HCT116 (cell line): Measurements from ENCODE around the gene EVA1A. TPM values are rescaled to one million over a fixed set of nuclear protein-coding genes. Genes with fewer than 3 reads are reported as not detected.

Source experiments
- ATAC-seq: fragments of 200-7000 bp; cut with Tn5 transposase; 2 replicates; pipeline ENCODE4 v1.9.1; 2020; ENCODE audit warnings: mild to moderate bottlenecking, moderate library complexity
- BruUV-seq: library from RNA; stranded (reverse); fragments of 400-500 nt; replicated peaks from 2 replicates; lab custom pipeline; 2021; lab: Mats Ljungman, UMichigan
- CTCF ChIA-PET: fragments of 300-600 bp; sonication (Branson Sonifier 250); formaldehyde crosslinking; loops from one replicate; lab custom pipeline; 2021; ENCODE audit warnings: antibody characterized with exemption; lab: Charles Lee
- POLR2A ChIA-PET: fragments of 300-600, 350-600 bp; sonication (Branson Sonifier 250); formaldehyde crosslinking; loops from one replicate; lab custom pipeline; 2021; ENCODE audit warnings: antibody characterized with exemption; lab: Charles Lee
- RAD21 ChIA-PET, 2 experiments: fragments of 300-600 bp; sonication (Branson Sonifier 250); formaldehyde crosslinking; loops; one replicate each; lab custom pipeline; 2023; ENCODE audit warnings: low total read pairs in 2 of 2; ENCODE audit not compliant: uncharacterized antibody in 2 of 2, unreplicated experiment in 2 of 2, low non-redundant PET in 1 of 2; lab: Charles Lee
- DNase-seq: peaks from one replicate; pipeline ENCODE4 v3.0.0-alpha.2; 2010; ENCODE audit warnings: low read depth, low spot score
- H2AFZ ChIP-seq: fragments of 200-600 bp; shearing (Covaris generic), sonication (generic); 2 replicates; pipeline ENCODE4 v1.6.1; 2017; ENCODE audit warnings: low read depth, mixed run types, mixed read lengths, antibody characterized with exemption, low read length; ENCODE audit not compliant: poor library complexity, severe bottlenecking
- H3K27ac ChIP-seq: 2 replicates; pipeline ENCODE4 v1.5.1; 2012; ENCODE audit warnings: low read depth, low read length
- H3K27me3 ChIP-seq: fragments of 200-600 bp; sonication (generic); 2 replicates; pipeline ENCODE4 v1.6.1; 2016; ENCODE audit warnings: mixed run types, low read length, mixed read lengths; ENCODE audit not compliant: insufficient read depth
- H3K36me3 ChIP-seq, 2 experiments: fragments of 200-500 bp in 1 of 2; fragments of 200-600 bp in 1 of 2; sonication (Bioruptor generic) in 1 of 2; sonication (generic) in 1 of 2; 2 replicates each; pipeline versions ENCODE4 v1.5.1 to v1.6.1; 2014 to 2016; ENCODE audit warnings: low read length in 2 of 2, inconsistent platforms in 1 of 2, mixed read lengths in 1 of 2, mixed run types in 1 of 2; ENCODE audit not compliant: insufficient read depth in 2 of 2, control insufficient read depth in 1 of 2
- H3K4me1 ChIP-seq, 2 experiments: fragments of 200-600 bp in 1 of 2; sonication (generic) in 1 of 2; 2 replicates each; pipeline versions ENCODE4 v1.5.1 to v1.6.1; 2012 to 2017; ENCODE audit warnings: low read length in 2 of 2, inconsistent platforms in 1 of 2, mild to moderate bottlenecking in 1 of 2, mixed read lengths in 1 of 2, mixed run types in 1 of 2, moderate library complexity in 1 of 2; ENCODE audit not compliant: insufficient read depth in 2 of 2, control insufficient read depth in 1 of 2
- H3K4me2 ChIP-seq: fragments of 200-600 bp; sonication (generic); 2 replicates; pipeline ENCODE4 v1.6.1; 2017; ENCODE audit warnings: mixed run types, low read length, mixed read lengths
- H3K4me3 ChIP-seq, 2 experiments: fragments of 200-600 bp in 1 of 2; sonication (generic) in 1 of 2; replicated peaks in 1 of 2; 2 replicates each; pipeline ENCODE4 v1.5.1; 2011 to 2016; ENCODE audit warnings: low read length in 2 of 2, control low read depth in 1 of 2, low read depth in 1 of 2, mild to moderate bottlenecking in 1 of 2, mixed read lengths in 1 of 2, mixed run types in 1 of 2
- H3K79me2 ChIP-seq: fragments of 200-600 bp; sonication (generic); 2 replicates; pipeline ENCODE4 v1.6.1; 2017; ENCODE audit warnings: mild to moderate bottlenecking, mixed run types, low read length, moderate library complexity, mixed read lengths; ENCODE audit not compliant: insufficient read depth
- H3K9ac ChIP-seq: fragments of 200-600 bp; sonication (generic); 2 replicates; pipeline ENCODE4 v1.6.1; 2016; ENCODE audit warnings: low read length, mixed read lengths
- H3K9me2 ChIP-seq: fragments of 200-600 bp; sonication (generic), shearing (Covaris generic); 2 replicates; pipeline ENCODE4 v1.6.1; 2017; ENCODE audit warnings: mixed run types, mild to moderate bottlenecking, moderate library complexity; ENCODE audit not compliant: insufficient read depth
- H3K9me3 ChIP-seq, 2 experiments: fragments of 200-500 bp in 1 of 2; fragments of 200-600 bp in 1 of 2; sonication (Bioruptor generic) in 1 of 2; sonication (generic) in 1 of 2; 2 replicates each; pipeline ENCODE4 v1.6.1; 2014 to 2017; ENCODE audit warnings: low read length in 2 of 2, mixed read lengths in 2 of 2, inconsistent platforms in 1 of 2, low read depth in 1 of 2, mild to moderate bottlenecking in 1 of 2, mixed run types in 1 of 2, moderate library complexity in 1 of 2; ENCODE audit not compliant: control insufficient read depth in 1 of 2, insufficient read depth in 1 of 2
- H4K20me1 ChIP-seq: fragments of 200-600 bp; sonication (generic), shearing (Covaris generic); 2 replicates; pipeline ENCODE4 v1.6.1; 2017; ENCODE audit warnings: mixed run types, mild to moderate bottlenecking, moderate library complexity; ENCODE audit not compliant: insufficient read depth
- CBX3 ChIP-seq: IDR thresholded peaks from 2 replicates; pipeline ENCODE4 v1.6.1; 2012; ENCODE audit warnings: low read depth
- EGR1 ChIP-seq: IDR thresholded peaks from 2 replicates; pipeline ENCODE4 v1.6.1; 2012; ENCODE audit warnings: low read depth
- ELF1 ChIP-seq: IDR thresholded peaks from 2 replicates; pipeline ENCODE4 v1.6.1; 2012; ENCODE audit warnings: low read depth, borderline replicate concordance
- EZH2 ChIP-seq: fragments of 200-600 bp; sonication (generic); IDR thresholded peaks from 2 replicates; pipeline ENCODE4 v1.6.1; 2017; ENCODE audit warnings: antibody characterized with exemption, mixed run types
- EZH2phosphoT487 ChIP-seq: fragments of 200-600 bp; IDR thresholded peaks from 2 replicates; pipeline ENCODE4 v1.6.1; 2018; ENCODE audit warnings: antibody characterized with exemption, borderline replicate concordance
- FOSL1 ChIP-seq: IDR thresholded peaks from 2 replicates; pipeline ENCODE4 v1.6.1; 2012; ENCODE audit warnings: low read depth
- JUND ChIP-seq: IDR thresholded peaks from 2 replicates; pipeline ENCODE4 v1.6.1; 2012
- POLR2A ChIP-seq: IDR thresholded peaks from 2 replicates; pipeline ENCODE4 v1.7.0; 2011; ENCODE audit warnings: borderline replicate concordance; ENCODE audit not compliant: insufficient read depth, insufficient read length; ENCODE audit errors: extremely low read depth
- POLR2AphosphoS5 ChIP-seq: IDR thresholded peaks from 2 replicates; pipeline ENCODE4 v1.6.1; 2011; ENCODE audit warnings: mild to moderate bottlenecking, low read depth, low read length, moderate library complexity
- RAD21 ChIP-seq: IDR thresholded peaks from 2 replicates; pipeline ENCODE4 v1.6.1; 2012; ENCODE audit warnings: low read depth, mild to moderate bottlenecking
- SIN3A ChIP-seq: IDR thresholded peaks from 2 replicates; pipeline ENCODE4 v1.6.1; 2012; ENCODE audit warnings: low read depth
- SRF ChIP-seq: IDR thresholded peaks from 2 replicates; pipeline ENCODE4 v1.6.1; 2012; ENCODE audit warnings: low read depth
- TCF7L2 ChIP-seq: IDR thresholded peaks from 2 replicates; pipeline ENCODE4 v1.7.0; 2011; ENCODE audit warnings: borderline replicate concordance, inconsistent platforms; ENCODE audit not compliant: insufficient read depth, insufficient read length; ENCODE audit errors: extremely low read depth
- YY1 ChIP-seq: IDR thresholded peaks from 2 replicates; pipeline ENCODE4 v1.6.1; 2011; ENCODE audit warnings: low read length, low read depth, moderate library complexity, mild to moderate bottlenecking; ENCODE audit not compliant: insufficient replicate concordance; ENCODE audit errors: extremely low read depth
- ZNF274 ChIP-seq: fragments of 200-500 bp; sonication (Bioruptor generic); IDR thresholded peaks from 2 replicates; pipeline ENCODE4 v1.6.1; 2014; ENCODE audit warnings: mild to moderate bottlenecking, low read depth, low read length, inconsistent platforms
- intact Hi-C: fragments of 100-400 bp; cut with micrococcal nuclease; formaldehyde crosslinking; loops from 2 replicates; pipeline ENCODE4 v1.10.0; 2022
- total RNA-seq: library from RNA; stranded (reverse); gene quantifications from one replicate; pipeline ENCODE4 v1.2.1, GENCODE V29; 2021; ENCODE audit not compliant: unreplicated experiment
- TF ChIP-seq, protein P1 (sequence below), 3 experiments: fragments of 200-600 bp in 1 of 3; sonication (generic) in 1 of 3; IDR thresholded peaks in 2 of 3; conservative IDR thresholded peaks in 1 of 3; 2 replicates each; pipeline ENCODE4 v1.5.1; 2012 to 2017; ENCODE audit warnings: low read depth in 2 of 3, low read length in 2 of 3, antibody characterized with exemption in 1 of 3, borderline replicate concordance in 1 of 3, control low read depth in 1 of 3, mild to moderate bottlenecking in 1 of 3, mixed read lengths in 1 of 3, mixed run types in 1 of 3, moderate library complexity in 1 of 3; ENCODE audit not compliant: insufficient read depth in 1 of 3
- TF ChIP-seq, protein P2 (sequence below): IDR thresholded peaks from 2 replicates; pipeline ENCODE4 v1.6.1; 2012
- TF ChIP-seq, protein P3 (sequence below): IDR thresholded peaks from 2 replicates; pipeline ENCODE4 v1.6.1; 2011; ENCODE audit warnings: mild to moderate bottlenecking, low read length, moderate library complexity; ENCODE audit not compliant: insufficient replicate concordance; ENCODE audit errors: extremely low read depth

The EVA1A gene
- total RNA-seq, 1 experiment from 2014 or later, result 2.8 TPM

DNA sequence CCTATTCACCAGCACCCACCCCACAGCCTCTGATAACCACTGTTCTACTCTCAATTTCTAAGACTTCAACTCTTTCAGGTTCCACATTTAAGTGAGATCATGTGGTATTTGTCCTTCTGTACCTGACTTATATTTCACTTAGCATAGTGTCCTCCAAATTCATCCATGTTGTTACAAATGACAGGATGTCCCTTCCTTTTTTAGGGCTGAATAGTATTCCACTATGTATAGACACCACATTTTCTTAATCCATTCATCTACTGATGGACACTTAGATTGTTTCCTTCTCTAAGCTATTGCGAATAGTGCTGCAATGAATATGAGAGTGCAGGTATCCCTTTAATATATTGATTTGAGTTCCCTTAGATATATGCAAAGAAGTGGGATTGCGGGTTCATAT, 100.1 kb downstream of the EVA1A start:
- DNase-seq (no peak), ATAC-seq (no peak)
- TF ChIP-seq EZH2phosphoT487 (no peak), ELF1 (no peak), FOSL1 (no peak), CBX3 (no peak), TCF7L2 (no peak), RAD21 (no peak), EZH2 (no peak), JUND (no peak), SRF (no peak), YY1 (no peak), POLR2A (no peak), EGR1 (no peak), SIN3A (no peak), POLR2AphosphoS5 (no peak), ZNF274 (no peak)
- TF ChIP-seq, protein P1, sequence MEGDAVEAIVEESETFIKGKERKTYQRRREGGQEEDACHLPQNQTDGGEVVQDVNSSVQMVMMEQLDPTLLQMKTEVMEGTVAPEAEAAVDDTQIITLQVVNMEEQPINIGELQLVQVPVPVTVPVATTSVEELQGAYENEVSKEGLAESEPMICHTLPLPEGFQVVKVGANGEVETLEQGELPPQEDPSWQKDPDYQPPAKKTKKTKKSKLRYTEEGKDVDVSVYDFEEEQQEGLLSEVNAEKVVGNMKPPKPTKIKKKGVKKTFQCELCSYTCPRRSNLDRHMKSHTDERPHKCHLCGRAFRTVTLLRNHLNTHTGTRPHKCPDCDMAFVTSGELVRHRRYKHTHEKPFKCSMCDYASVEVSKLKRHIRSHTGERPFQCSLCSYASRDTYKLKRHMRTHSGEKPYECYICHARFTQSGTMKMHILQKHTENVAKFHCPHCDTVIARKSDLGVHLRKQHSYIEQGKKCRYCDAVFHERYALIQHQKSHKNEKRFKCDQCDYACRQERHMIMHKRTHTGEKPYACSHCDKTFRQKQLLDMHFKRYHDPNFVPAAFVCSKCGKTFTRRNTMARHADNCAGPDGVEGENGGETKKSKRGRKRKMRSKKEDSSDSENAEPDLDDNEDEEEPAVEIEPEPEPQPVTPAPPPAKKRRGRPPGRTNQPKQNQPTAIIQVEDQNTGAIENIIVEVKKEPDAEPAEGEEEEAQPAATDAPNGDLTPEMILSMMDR (IDR thresholded peaks at IDR 0.05 in 2 of 3, conservative IDR thresholded peaks at IDR 0.05 in 1 of 3; ENCODE audit: borderline replicate concordance in 1 of 3, insufficient read depth in 1 of 3, low read depth in 2 of 3, low read length in 2 of 3), result no peak
- TF ChIP-seq, protein P2, sequence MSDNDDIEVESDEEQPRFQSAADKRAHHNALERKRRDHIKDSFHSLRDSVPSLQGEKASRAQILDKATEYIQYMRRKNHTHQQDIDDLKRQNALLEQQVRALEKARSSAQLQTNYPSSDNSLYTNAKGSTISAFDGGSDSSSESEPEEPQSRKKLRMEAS, result no peak
- TF ChIP-seq, protein P3, sequence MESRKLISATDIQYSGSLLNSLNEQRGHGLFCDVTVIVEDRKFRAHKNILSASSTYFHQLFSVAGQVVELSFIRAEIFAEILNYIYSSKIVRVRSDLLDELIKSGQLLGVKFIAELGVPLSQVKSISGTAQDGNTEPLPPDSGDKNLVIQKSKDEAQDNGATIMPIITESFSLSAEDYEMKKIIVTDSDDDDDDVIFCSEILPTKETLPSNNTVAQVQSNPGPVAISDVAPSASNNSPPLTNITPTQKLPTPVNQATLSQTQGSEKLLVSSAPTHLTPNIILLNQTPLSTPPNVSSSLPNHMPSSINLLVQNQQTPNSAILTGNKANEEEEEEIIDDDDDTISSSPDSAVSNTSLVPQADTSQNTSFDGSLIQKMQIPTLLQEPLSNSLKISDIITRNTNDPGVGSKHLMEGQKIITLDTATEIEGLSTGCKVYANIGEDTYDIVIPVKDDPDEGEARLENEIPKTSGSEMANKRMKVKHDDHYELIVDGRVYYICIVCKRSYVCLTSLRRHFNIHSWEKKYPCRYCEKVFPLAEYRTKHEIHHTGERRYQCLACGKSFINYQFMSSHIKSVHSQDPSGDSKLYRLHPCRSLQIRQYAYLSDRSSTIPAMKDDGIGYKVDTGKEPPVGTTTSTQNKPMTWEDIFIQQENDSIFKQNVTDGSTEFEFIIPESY, result no peak
- no peaks in the 10 kb centered on the region for H3K4me1 ChIP-seq
- H3K27me3 ChIP-seq, result peaks cover 30% of the 10 kb centered on the region
- intact Hi-C loops, result no loop called here
- H3K9me3 ChIP-seq, result no peaks in the 10 kb centered on the region
- H2AFZ ChIP-seq, result no peak overlapping the region
- no peak overlapping the region for H3K27ac ChIP-seq
- no peaks in the 10 kb centered on the region for H4K20me1 ChIP-seq
- no peaks in the 10 kb centered on the region for H3K79me2 ChIP-seq
- RAD21 ChIA-PET, result no interaction called here
- no peak overlapping the region for H3K4me2 ChIP-seq
- no peaks in the 10 kb centered on the region for H3K9me2 ChIP-seq
- no peak overlapping the region for H3K4me3 ChIP-seq
- BruUV-seq, result no TSS peak
- H3K36me3 ChIP-seq, result no peaks in the 10 kb centered on the region
- POLR2A ChIA-PET, result no interaction called here
- no peak overlapping the region for H3K9ac ChIP-seq
- CTCF ChIA-PET, result interaction anchor here (1.2 kb wide), 1 partner anchor 167 kb away, joined by 3 read pairs; no protein-coding TSS in a partner anchor
